HepG2 (cell line): ENCODE measurements around the gene SMIM14. TPM values are rescaled to one million over a fixed set of nuclear protein-coding genes. Genes with fewer than 3 reads are reported as not detected.
A peak's percentile ranks its signal among the peaks of the same experiment; 100 is the strongest.

Experiments
- ATAC-seq: fragments of 200-7000 bp; cut with Tn5 transposase; 3 replicates; pipeline ENCODE4 v1.9.1; 2020; ENCODE audit warnings: mild to moderate bottlenecking, moderate library complexity
- BruUV-seq: library from RNA; stranded (reverse); fragments of 400-500 nt; replicated peaks from 2 replicates; lab custom pipeline; 2021; lab: Mats Ljungman, UMichigan
- CTCF ChIA-PET: fragments of 300-600 bp; formaldehyde crosslinking; extraction: SDS; loops from one replicate; lab custom pipeline; 2021; ENCODE audit warnings: low total read pairs, inconsistent platforms, low intra/inter-chr PET ratio; lab: Yijun Ruan, JAX
- POLR2A ChIA-PET: fragments of 350-600 bp; sonication (Branson Sonifier 250); formaldehyde crosslinking; loops from one replicate; lab custom pipeline; 2020; ENCODE audit warnings: antibody characterized with exemption, inconsistent platforms; lab: Yijun Ruan, JAX
- DNase-seq: peaks from one replicate; pipeline ENCODE4 v3.0.0-alpha.2; 2015; ENCODE audit warnings: low spot score
- FAIRE-seq: peaks from 3 replicates; lab custom pipeline; 2011; peaks lifted over from hg19 to GRCh38; lab: Jason Lieb, UNC
- H2AFZ ChIP-seq: one replicate; pipeline ENCODE4 v1.6.1; 2011; ENCODE audit warnings: low read length, inconsistent platforms
- H3K27ac ChIP-seq: fragments of 300-600 bp; 3 replicates; pipeline ENCODE4 v1.8.0; 2011; ENCODE audit warnings: mixed run types, mild to moderate bottlenecking, mixed read lengths, low read length, inconsistent platforms; ENCODE audit not compliant: insufficient read depth; ENCODE audit errors: extremely low read length
- H3K27me3 ChIP-seq, 2 experiments: fragments of 200-600 bp in 1 of 2; 2 replicates in 1 of 2; 3 replicates in 1 of 2; pipeline versions ENCODE4 v1.6.0 to v1.8.0; 2011; ENCODE audit warnings: low read length in 2 of 2, mild to moderate bottlenecking in 2 of 2, moderate library complexity in 2 of 2, inconsistent platforms in 1 of 2; ENCODE audit not compliant: insufficient read depth in 2 of 2, control insufficient read depth in 1 of 2
- H3K36me3 ChIP-seq, 2 experiments: fragments of 200-600 bp in 1 of 2; replicated peaks in 1 of 2; 2 replicates in 1 of 2; 3 replicates in 1 of 2; pipeline versions ENCODE4 v1.5.1 to v1.8.0; 2011; ENCODE audit warnings: low read length in 2 of 2, inconsistent platforms in 1 of 2; ENCODE audit not compliant: insufficient read depth in 2 of 2, control insufficient read depth in 1 of 2
- H3K4me1 ChIP-seq: 2 replicates; pipeline ENCODE4 v1.5.1; 2012; ENCODE audit warnings: low read length, inconsistent platforms; ENCODE audit not compliant: insufficient read depth
- H3K4me2 ChIP-seq: 2 replicates; pipeline ENCODE4 v1.6.0; 2011; ENCODE audit warnings: low read depth, low read length, inconsistent platforms
- H3K4me3 ChIP-seq, 3 experiments: fragments of 200-600 bp in 1 of 3; sonication (generic), shearing (Covaris generic) in 1 of 3; replicated peaks in 1 of 3; 2 replicates each; pipeline ENCODE4 v1.5.1; 2011 to 2016; ENCODE audit warnings: low read length in 3 of 3, inconsistent platforms in 2 of 3, low read depth in 2 of 3, mild to moderate bottlenecking in 2 of 3, control low read depth in 1 of 3, mixed read lengths in 1 of 3; ENCODE audit not compliant: insufficient read depth in 1 of 3
- H3K79me2 ChIP-seq: one replicate; pipeline ENCODE4 v1.6.1; 2011; ENCODE audit warnings: low read length, inconsistent platforms; ENCODE audit not compliant: insufficient read depth
- H3K9ac ChIP-seq: 2 replicates; pipeline ENCODE4 v1.6.0; 2011; ENCODE audit warnings: mild to moderate bottlenecking, low read depth, low read length, inconsistent platforms; ENCODE audit not compliant: insufficient read depth
- H3K9me3 ChIP-seq: 2 replicates; pipeline ENCODE4 v1.5.1; 2012; ENCODE audit warnings: mild to moderate bottlenecking, low read length
- H4K20me1 ChIP-seq: 2 replicates; pipeline ENCODE4 v1.6.0; 2011; ENCODE audit warnings: inconsistent platforms, mild to moderate bottlenecking, low read length, moderate library complexity; ENCODE audit not compliant: insufficient read depth
- HNF4A ChIP-seq: sonication (generic); formaldehyde crosslinking; IDR thresholded peaks from 2 replicates; pipeline ENCODE4 v1.4.0; 2020; ENCODE audit warnings: missing genetic modification reagents
- NR3C1 ChIP-seq: sonication (generic); formaldehyde crosslinking; IDR thresholded peaks from 2 replicates; pipeline ENCODE4 v1.4.0; 2020; ENCODE audit warnings: missing genetic modification reagents
- ZBTB42 ChIP-seq: sonication (generic); formaldehyde crosslinking; IDR thresholded peaks from 2 replicates; pipeline ENCODE4 v1.5.0; 2020; ENCODE audit warnings: mild to moderate bottlenecking, missing genetic modification reagents
- ZFP90 ChIP-seq: sonication (generic); formaldehyde crosslinking; IDR thresholded peaks from 2 replicates; pipeline ENCODE4 v1.8.0; 2022; ENCODE audit warnings: missing genetic modification reagents, mild to moderate bottlenecking, inconsistent platforms, borderline replicate concordance
- ZNF747 ChIP-seq: sonication (generic); formaldehyde crosslinking; IDR thresholded peaks from 2 replicates; pipeline ENCODE4 v1.8.1; 2023; ENCODE audit warnings: missing genetic modification reagents, mild to moderate bottlenecking, borderline replicate concordance
- ZNF883 ChIP-seq: sonication (generic); formaldehyde crosslinking; IDR thresholded peaks from 2 replicates; pipeline ENCODE4 v1.5.1; 2020; ENCODE audit warnings: mild to moderate bottlenecking, missing genetic modification reagents; ENCODE audit errors: not compliant biosample characterization
- WGBS: methylation state at CpG from one replicate; pipeline ENCODE4 v1.1.6; 2017; ENCODE audit warnings: low lambda C conversion rate; 5-methylcytosine and 5-hydroxymethylcytosine counted together
- in situ Hi-C: cut with HindIII; loops from 2 replicates; pipeline ENCODE4 v1.10.0; 2017; ENCODE audit warnings: low pct_unique_long_range_greater_than_20kb; ENCODE audit not compliant: extremely low pct_ligation_motif_present
- intact Hi-C: fragments of 100-400 bp; cut with micrococcal nuclease; formaldehyde crosslinking; loops from one replicate; pipeline ENCODE4 v1.10.0; 2022; ENCODE audit not compliant: unreplicated experiment
- polyA plus RNA-seq, 8 experiments: library from polyadenylated mRNA; depleted of rRNA in 3 of 8; stranded (reverse) in 7 of 8; unstranded in 1 of 8; fragments of >200 nt; fragmentation: Illumina TruSeq in 4 of 8; extraction: Trizol in 4 of 8; gene quantifications; 2 replicates each; pipeline versions ENCODE4 v1.2.1 to v1.2.3, GENCODE V29; 2011 to 2016; ENCODE audit warnings: low read depth in 4 of 8, missing spikeins in 1 of 8, mixed read lengths in 1 of 8; ENCODE audit not compliant: insufficient read depth in 1 of 8
- total RNA-seq, 5 experiments: library from RNA; depleted of rRNA; stranded (reverse); fragments of >200 nt; fragmentation: Illumina TruSeq; extraction: Trizol; gene quantifications; 2 replicates each; pipeline ENCODE4 v1.2.3, GENCODE V29; 2016; ENCODE audit warnings: low read depth in 1 of 5
- TF ChIP-seq, protein P1 (sequence below): IDR thresholded peaks from 2 replicates; pipeline ENCODE4 v1.6.1; 2016; ENCODE audit warnings: mild to moderate bottlenecking

Gene SMIM14
- total and polyA plus RNA-seq, 2 of the 13 experiments (the other 11 are each of a cell fraction or from before 2014, with no cell fraction given) = 16.3 to 28.1 TPM

DNA sequence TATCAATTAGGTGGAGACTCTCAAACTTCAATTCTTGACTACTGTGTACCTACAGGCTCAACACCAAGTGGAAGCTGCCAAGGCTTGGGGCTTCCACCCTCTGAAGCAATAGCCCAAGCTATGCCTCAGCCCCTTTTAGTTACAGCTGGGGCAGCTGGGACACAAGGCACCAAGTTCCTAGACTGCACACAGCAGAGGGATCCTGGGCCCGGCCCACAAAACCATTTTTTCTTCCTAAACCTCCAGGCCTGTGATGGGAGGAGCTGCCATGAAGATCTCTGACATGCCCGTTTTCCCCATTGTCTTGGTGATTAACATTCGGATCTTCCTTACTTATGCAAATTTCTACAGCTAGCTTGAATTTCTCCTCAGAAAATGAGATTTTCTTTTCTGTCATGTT lies 108.0 kb downstream of the SMIM14 start (continued):
- no peak for TF ChIP-seq ZNF883 (CRISPR knock-in tag)
- no peak for TF ChIP-seq ZNF747 (CRISPR knock-in tag)
- TF ChIP-seq, all 625 proteins: peak for 0

DNA sequence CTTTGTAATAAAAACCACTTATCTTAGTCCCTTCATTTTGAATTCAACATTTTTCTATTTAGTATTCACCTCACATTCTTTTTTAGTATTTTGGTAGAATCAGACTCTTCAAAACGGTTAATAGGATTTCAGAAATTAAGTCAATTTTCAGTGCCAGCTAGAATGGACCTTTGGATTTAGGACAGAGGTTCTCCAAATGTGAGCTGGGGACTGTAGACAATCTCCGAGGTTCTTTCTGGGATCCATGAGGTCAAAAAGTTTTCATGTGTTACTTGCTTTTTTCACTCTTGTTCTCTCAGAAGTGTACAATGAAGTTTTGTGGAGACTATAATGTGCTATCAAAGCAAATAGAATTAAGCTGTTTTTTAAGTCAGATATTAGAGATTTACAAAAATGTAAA lies 109.1 kb downstream of the SMIM14 start:
- no peak for ATAC-seq
- Histone ChIP-seq H3K9ac (peak overlapping the region; percentile 99), H3K36me3 (peaks cover 2 to 9% of the 10 kb centered on the region in 2 experiments; a peak in 2 of 5 replicates), H4K20me1 (peaks cover 15% of the 10 kb centered on the region), H2AFZ (no peak overlapping the region), H3K27ac (peak overlapping the region; percentile 94), H3K4me3 (peak overlapping the region in 2 of 3 experiments; percentile 87 to 96; a peak in 3 of 6 replicates), H3K79me2 (peaks cover 49% of the 10 kb centered on the region), H3K9me3 (peaks cover 26% of the 10 kb centered on the region), H3K4me2 (peak overlapping the region; percentile 80), H3K4me1 (peaks cover 16% of the 10 kb centered on the region), H3K27me3 (peaks cover 0 to 4% of the 10 kb centered on the region in 2 experiments; a peak in 1 of 5 replicates)
- 15% methylated on average over 2 of the region's 2 CpGs for WGBS
- ChIA-PET CTCF (no interaction called here), POLR2A (interaction anchor here (1.2 to 1.8 kb wide), 4 partner anchors 9 to 168 kb away, joined by 3 to 5 read pairs (median 4); partner anchors contain the start of genes SMIM14 and UBE2K)
- in situ Hi-C loops = loop anchor here (5.0 kb wide), 1 partner anchor 108 kb away; the partner anchor contains the start of gene SMIM14
- DNase-seq = no peak
- FAIRE-seq = peak; percentile 44
- TSS peak; percentile 19 for BruUV-seq
- intact Hi-C loops = loop anchor here (2.0 kb wide), 1 partner anchor 447 kb away; the partner anchor contains the start of gene PDS5A
- 0 out of 2 replicates have a peak, but pooled peaks have one; percentile 26 for TF ChIP-seq HNF4A (CRISPR knock-in tag)
- TF ChIP-seq ZFP90 (CRISPR knock-in tag) = no peak
- TF ChIP-seq, protein P1, sequence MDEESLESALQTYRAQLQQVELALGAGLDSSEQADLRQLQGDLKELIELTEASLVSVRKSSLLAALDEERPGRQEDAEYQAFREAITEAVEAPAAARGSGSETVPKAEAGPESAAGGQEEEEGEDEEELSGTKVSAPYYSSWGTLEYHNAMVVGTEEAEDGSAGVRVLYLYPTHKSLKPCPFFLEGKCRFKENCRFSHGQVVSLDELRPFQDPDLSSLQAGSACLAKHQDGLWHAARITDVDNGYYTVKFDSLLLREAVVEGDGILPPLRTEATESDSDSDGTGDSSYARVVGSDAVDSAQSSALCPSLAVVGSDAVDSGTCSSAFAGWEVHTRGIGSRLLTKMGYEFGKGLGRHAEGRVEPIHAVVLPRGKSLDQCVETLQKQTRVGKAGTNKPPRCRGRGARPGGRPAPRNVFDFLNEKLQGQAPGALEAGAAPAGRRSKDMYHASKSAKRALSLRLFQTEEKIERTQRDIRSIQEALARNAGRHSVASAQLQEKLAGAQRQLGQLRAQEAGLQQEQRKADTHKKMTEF = 0 out of 2 replicates have a peak, but pooled peaks have one; percentile 3
- no peak for TF ChIP-seq NR3C1
- no peak for TF ChIP-seq ZBTB42 (CRISPR knock-in tag)
